Tibial artery (tissue), 4 donors: ENCODE results near the gene CTSE.

Source experiments
- DNase-seq, 2 donors: peaks; one replicate each; pipeline ENCODE4 v3.0.0-alpha.2; 2019
- H3K27ac ChIP-seq, 2 donors: fragments of 200-600 bp; sonication (generic) in 1 of 2; 1 replicate in 1 of 2; 2 replicates in 1 of 2; pipeline ENCODE4 v1.5.1; 2018 to 2019; ENCODE audit warnings: mild to moderate bottlenecking in 1 of 2
- H3K27me3 ChIP-seq, 2 donors: fragments of 200-600 bp; sonication (generic) in 1 of 2; one replicate each; pipeline versions ENCODE4 v1.5.1 to v1.6.0; 2016 to 2019
- H3K36me3 ChIP-seq, 3 donors: fragments of 200-600 bp; sonication (generic) in 2 of 3; one replicate each; pipeline ENCODE4 v1.5.1; 2016 to 2019; ENCODE audit warnings: mild to moderate bottlenecking in 2 of 3
- H3K4me1 ChIP-seq, 4 donors: fragments of 200-600 bp; sonication (generic) in 2 of 4; 1 replicate in 3 of 4; 2 replicates in 1 of 4; pipeline ENCODE4 v1.5.1; 2016 to 2019
- H3K4me3 ChIP-seq, 2 donors: fragments of 200-600 bp; sonication (generic) in 1 of 2; 1 replicate in 1 of 2; 2 replicates in 1 of 2; pipeline ENCODE4 v1.5.1; 2018 to 2019; ENCODE audit warnings: mild to moderate bottlenecking in 2 of 2
- H3K9me3 ChIP-seq, 3 donors: fragments of 200-600 bp; sonication (generic) in 1 of 3; one replicate each; pipeline ENCODE4 v1.5.1; 2016 to 2019
- CTCF ChIP-seq, 2 experiments: fragments of 200-600 bp in 1 of 2; fragments of 450-650 bp in 1 of 2; IDR thresholded peaks; one replicate each; pipeline ENCODE4 v1.5.1; 2017 to 2019; ENCODE audit warnings: antibody characterized with exemption in 2 of 2, mild to moderate bottlenecking in 1 of 2, moderate library complexity in 1 of 2
- intact Hi-C: fragments of 100-400 bp; cut with DNase I; formaldehyde crosslinking; loops from one replicate; pipeline ENCODE4 v1.15.0; 2023; ENCODE audit warnings: low total_unique reads

The CTSE gene

GRCh38 chr1:206005234-206005633, 18.5 kb downstream of the CTSE start:
- no peak for DNase-seq
- no peak overlapping the region for H3K27ac ChIP-seq
- no peaks in the 10 kb centered on the region for H3K9me3 ChIP-seq
- H3K4me3 ChIP-seq = no peak overlapping the region
- H3K36me3 ChIP-seq = no peaks in the 10 kb centered on the region
- no peaks in the 10 kb centered on the region for H3K27me3 ChIP-seq
- no peak for TF ChIP-seq CTCF (IDR thresholded peaks at IDR 0.05)
- H3K4me1 ChIP-seq = peaks cover 0 to 33% (median 26%) of the 10 kb centered on the region in 4 donors
- intact Hi-C loops = no loop called here

- no peak overlapping the region for H3K4me3 ChIP-seq
- no peak for DNase-seq
- H3K9me3 ChIP-seq = no peaks in the 10 kb centered on the region
- H3K36me3 ChIP-seq = no peaks in the 10 kb centered on the region
- no peak for TF ChIP-seq CTCF (IDR thresholded peaks at IDR 0.05)
- peaks cover 0 to 33% (median 26%) of the 10 kb centered on the region in 4 donors for H3K4me1 ChIP-seq
- intact Hi-C loops = no loop called here
- H3K27me3 ChIP-seq = no peaks in the 10 kb centered on the region
- no peak overlapping the region for H3K27ac ChIP-seq
Observed at GRCh38 chr1:206004826-206005225, 18.9 kb downstream of the CTSE start.

- Histone ChIP-seq H3K36me3 (no peaks in the 10 kb centered on the region), H3K9me3 (no peaks in the 10 kb centered on the region), H3K4me3 (no peak overlapping the region), H3K27me3 (no peaks in the 10 kb centered on the region), H3K4me1 (peaks cover 0 to 33% (median 26%) of the 10 kb centered on the region in 4 donors), H3K27ac (peak overlapping the region; percentile 69 to 72)
- no peak for DNase-seq
- intact Hi-C loops = no loop called here
- TF ChIP-seq CTCF (IDR thresholded peaks at IDR 0.05) = no peak
Observed at GRCh38 chr1:206003854-206004800, 19.6 kb downstream of the CTSE start.

GRCh38 chr1:206002871-206003801, 20.6 kb downstream of the CTSE start, which contains the start of gene RAB7B:
Gene RAB7B (minus strand): TSS chr1:206003395. CDS start chr1:205994135, 9,260 bp downstream.
- Histone ChIP-seq H3K4me3 (peak within 1 kb of the TSS; percentile 36 to 40), H3K27me3 (no peaks in the 10 kb centered on the region), H3K4me1 (peaks cover 0 to 33% (median 27%) of the 10 kb centered on the region in 4 donors), H3K27ac (peak within 1 kb of the TSS; percentile 69 to 72), H3K9me3 (no peaks in the 10 kb centered on the region), H3K36me3 (no peaks in the 10 kb centered on the region)
- DNase-seq = peak; percentile 81 to 88
- no peak for TF ChIP-seq CTCF (IDR thresholded peaks at IDR 0.05)
- intact Hi-C loops = no loop called here

GRCh38 chr1:206002160-206002559, 21.5 kb downstream of the CTSE start:
- no peaks in the 10 kb centered on the region for H3K27me3 ChIP-seq
- no peaks in the 10 kb centered on the region for H3K36me3 ChIP-seq
- no peak overlapping the region for H3K4me3 ChIP-seq
- intact Hi-C loops = no loop called here
- no peak for TF ChIP-seq CTCF (IDR thresholded peaks at IDR 0.05)
- peaks cover 0 to 34% (median 29%) of the 10 kb centered on the region in 4 donors for H3K4me1 ChIP-seq
- no peak for DNase-seq
- H3K9me3 ChIP-seq = no peaks in the 10 kb centered on the region
- peak overlapping the region; percentile 69 to 72 for H3K27ac ChIP-seq
